Heart left ventricle (tissue), 13 donors: ENCODE results near the gene ABCB10.

Experiments
- CTCF ChIP-seq, 12 donors: fragments of 200-600 bp; sonication (generic) in 4 of 12; IDR thresholded peaks; one replicate each; pipeline versions ENCODE4 v1.5.0 to v1.8.0; 2018 to 2022; ENCODE audit warnings: antibody characterized with exemption in 12 of 12, mild to moderate bottlenecking in 5 of 12
- POLR2A ChIP-seq, 2 donors: fragments of 450-650 bp; IDR thresholded peaks; one replicate each; pipeline ENCODE4 v1.6.1; 2017; ENCODE audit warnings: antibody characterized with exemption in 2 of 2, mild to moderate bottlenecking in 2 of 2, moderate library complexity in 2 of 2
- donor health status: ischemic (EF 13 %, LVEDD 7.1; RV severe dilation, severe dysfunction).
- donor health status: DM: no; HTN: yes; CAD: no.
- donor health status: DM: no; HTN: no; CAD: no.
- donor health status: ischemic (EF 25% LVEDD 6.9; RV normal size, moderate dysfunction).
- donor health status: ischemic (EF 25% LVEDD 5.7; RV mildly dilated, moderate dysfunction).
- donor health status: ischemic (EF 35%, LVEDD 5.7; RV mildly dilated, moderate dysfunction).
- donor health status: nonischemic (EF 11% LVEDD 7.7; RV severe dilation, severe dysfunction).
- donor health status: DM: yes; HTN: yes; CAD: no.
- donor health status: PGD.
- donor health status: ischemic (EF 29% LVEDD 5.4; RV normal size, mild dysfunction).
- donor health status: nonischemic (EF 23%, LVEDD 6.1; RV moderate dilation, normal function).

DNA sequence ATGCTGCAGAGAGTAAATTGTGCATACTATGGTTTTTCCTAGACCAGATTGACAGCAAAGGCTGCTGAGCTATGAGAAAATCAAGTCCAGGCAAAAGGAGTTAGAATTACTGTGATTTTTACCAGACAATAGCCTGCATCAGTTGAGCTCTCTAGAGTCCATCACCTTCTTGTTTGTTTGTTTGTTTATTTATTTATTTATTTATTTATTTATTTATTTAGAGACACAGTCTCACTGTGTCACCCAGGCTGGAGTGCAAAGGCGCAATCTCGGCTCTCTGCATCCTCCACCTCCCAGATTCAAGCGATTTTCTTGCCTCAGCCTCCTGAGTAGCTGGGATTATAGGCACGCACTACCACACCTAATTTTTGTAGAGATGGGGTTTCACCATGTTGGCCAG is 24.2 kb upstream of the ABCB10 start:
- TF ChIP-seq CTCF (IDR thresholded peaks at IDR 0.05) (no peak), POLR2A (IDR thresholded peaks at IDR 0.05) (no peak)
